ENCODE measurements around the gene GPR78. TPM values are rescaled to one million over a fixed set of nuclear protein-coding genes. Genes with fewer than 3 reads are reported as not detected.

GPR78 gene
- total RNA-seq, 1 experiment from 2014 or later: not detected

DNA sequence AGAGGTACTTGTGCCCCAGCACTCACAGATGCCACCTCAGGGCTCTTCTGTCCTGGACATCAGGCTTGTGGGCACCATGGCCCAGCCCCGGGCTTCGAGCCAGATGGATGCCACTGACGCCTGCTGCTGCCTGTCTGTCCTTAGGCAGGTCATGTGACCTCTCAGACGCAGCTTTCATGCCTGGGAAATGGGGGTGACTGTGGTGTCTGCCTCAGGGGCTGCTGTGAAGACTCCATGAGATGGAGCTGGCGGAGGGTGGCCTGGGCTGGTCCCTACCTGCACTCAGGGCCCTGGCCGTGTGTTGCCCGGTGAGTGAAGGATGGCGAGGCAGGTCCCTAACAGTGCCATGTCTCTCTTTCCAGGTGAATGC is 18.9 kb downstream of the GPR78 start:
- DNase-seq (ENCODE audit: low read depth, low spot score) (no peak), ATAC-seq (no peak)
- in situ Hi-C loops (cut with HindIII; ENCODE audit: low pct_unique_long_range_greater_than_20kb, low sequenced_read_pairs) (no loop called here), intact Hi-C loops (cut with micrococcal nuclease; ENCODE audit: unreplicated experiment) (no loop called here)
- CTCF ChIA-PET: no interaction called here
- POLR2A ChIA-PET: no interaction called here
- Histone ChIP-seq H3K36me3 (ENCODE audit: control insufficient read depth, insufficient read depth, low read length) (no peaks in the 10 kb centered on the region), H3K4me1 (ENCODE audit: control insufficient read depth, insufficient read depth, low read length) (no peaks in the 10 kb centered on the region), H3K27ac (ENCODE audit: low read length) (no peak overlapping the region), H3K4me3 (ENCODE audit: low read depth in 2 of 2, low read length in 2 of 2) (no peak overlapping the region), H3K9me3 (ENCODE audit: control insufficient read depth, insufficient read depth, low read depth, low read length) (no peaks in the 10 kb centered on the region), H3K27me3 (ENCODE audit: control insufficient read depth, insufficient read depth, low read length) (no peaks in the 10 kb centered on the region)
- TF ChIP-seq POLR2AphosphoS5 (IDR thresholded peaks at IDR 0.05; ENCODE audit: low read depth, low read length) (no peak), TCF7L2 (IDR thresholded peaks at IDR 0.05; ENCODE audit: low read depth, low read length) (no peak), SIN3A (IDR thresholded peaks at IDR 0.05; ENCODE audit: borderline replicate concordance, insufficient read depth, low read depth, low read length) (no peak)
- TF ChIP-seq, protein P1, sequence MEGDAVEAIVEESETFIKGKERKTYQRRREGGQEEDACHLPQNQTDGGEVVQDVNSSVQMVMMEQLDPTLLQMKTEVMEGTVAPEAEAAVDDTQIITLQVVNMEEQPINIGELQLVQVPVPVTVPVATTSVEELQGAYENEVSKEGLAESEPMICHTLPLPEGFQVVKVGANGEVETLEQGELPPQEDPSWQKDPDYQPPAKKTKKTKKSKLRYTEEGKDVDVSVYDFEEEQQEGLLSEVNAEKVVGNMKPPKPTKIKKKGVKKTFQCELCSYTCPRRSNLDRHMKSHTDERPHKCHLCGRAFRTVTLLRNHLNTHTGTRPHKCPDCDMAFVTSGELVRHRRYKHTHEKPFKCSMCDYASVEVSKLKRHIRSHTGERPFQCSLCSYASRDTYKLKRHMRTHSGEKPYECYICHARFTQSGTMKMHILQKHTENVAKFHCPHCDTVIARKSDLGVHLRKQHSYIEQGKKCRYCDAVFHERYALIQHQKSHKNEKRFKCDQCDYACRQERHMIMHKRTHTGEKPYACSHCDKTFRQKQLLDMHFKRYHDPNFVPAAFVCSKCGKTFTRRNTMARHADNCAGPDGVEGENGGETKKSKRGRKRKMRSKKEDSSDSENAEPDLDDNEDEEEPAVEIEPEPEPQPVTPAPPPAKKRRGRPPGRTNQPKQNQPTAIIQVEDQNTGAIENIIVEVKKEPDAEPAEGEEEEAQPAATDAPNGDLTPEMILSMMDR (IDR thresholded peaks at IDR 0.05): no peak
- TF ChIP-seq, protein P2, sequence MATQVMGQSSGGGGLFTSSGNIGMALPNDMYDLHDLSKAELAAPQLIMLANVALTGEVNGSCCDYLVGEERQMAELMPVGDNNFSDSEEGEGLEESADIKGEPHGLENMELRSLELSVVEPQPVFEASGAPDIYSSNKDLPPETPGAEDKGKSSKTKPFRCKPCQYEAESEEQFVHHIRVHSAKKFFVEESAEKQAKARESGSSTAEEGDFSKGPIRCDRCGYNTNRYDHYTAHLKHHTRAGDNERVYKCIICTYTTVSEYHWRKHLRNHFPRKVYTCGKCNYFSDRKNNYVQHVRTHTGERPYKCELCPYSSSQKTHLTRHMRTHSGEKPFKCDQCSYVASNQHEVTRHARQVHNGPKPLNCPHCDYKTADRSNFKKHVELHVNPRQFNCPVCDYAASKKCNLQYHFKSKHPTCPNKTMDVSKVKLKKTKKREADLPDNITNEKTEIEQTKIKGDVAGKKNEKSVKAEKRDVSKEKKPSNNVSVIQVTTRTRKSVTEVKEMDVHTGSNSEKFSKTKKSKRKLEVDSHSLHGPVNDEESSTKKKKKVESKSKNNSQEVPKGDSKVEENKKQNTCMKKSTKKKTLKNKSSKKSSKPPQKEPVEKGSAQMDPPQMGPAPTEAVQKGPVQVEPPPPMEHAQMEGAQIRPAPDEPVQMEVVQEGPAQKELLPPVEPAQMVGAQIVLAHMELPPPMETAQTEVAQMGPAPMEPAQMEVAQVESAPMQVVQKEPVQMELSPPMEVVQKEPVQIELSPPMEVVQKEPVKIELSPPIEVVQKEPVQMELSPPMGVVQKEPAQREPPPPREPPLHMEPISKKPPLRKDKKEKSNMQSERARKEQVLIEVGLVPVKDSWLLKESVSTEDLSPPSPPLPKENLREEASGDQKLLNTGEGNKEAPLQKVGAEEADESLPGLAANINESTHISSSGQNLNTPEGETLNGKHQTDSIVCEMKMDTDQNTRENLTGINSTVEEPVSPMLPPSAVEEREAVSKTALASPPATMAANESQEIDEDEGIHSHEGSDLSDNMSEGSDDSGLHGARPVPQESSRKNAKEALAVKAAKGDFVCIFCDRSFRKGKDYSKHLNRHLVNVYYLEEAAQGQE (IDR thresholded peaks at IDR 0.05; ENCODE audit: insufficient read depth in 1 of 2, low read depth in 2 of 2, low read length in 1 of 2): no peak
- no TSS peak for BruUV-seq (replicated peaks)

DNA sequence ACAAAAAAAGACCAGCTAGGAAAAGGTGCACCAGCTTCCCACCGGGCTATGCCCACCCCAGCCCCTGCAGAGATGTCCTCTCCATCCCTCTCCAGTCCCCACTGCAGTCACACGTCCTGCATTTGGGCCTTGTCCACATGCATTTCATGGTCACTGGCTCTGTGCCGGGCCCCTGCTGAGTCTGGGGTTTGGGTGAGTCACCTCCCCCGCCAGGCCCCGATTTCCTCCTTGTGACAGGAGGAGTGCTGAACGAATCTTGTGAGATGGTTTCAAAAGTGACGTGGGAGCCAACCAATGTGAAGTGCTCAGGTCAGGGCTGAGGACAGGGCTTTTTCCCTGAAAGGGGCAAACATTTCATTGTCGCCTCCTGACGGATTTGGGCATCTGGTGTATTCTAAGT is 19.5 kb downstream of the GPR78 start:
- no peak overlapping the region for H3K27ac ChIP-seq (ENCODE audit: low read length)
- ChIA-PET CTCF (no interaction called here), POLR2A (no interaction called here)
- H3K4me1 ChIP-seq (ENCODE audit: control insufficient read depth, insufficient read depth, low read length): no peaks in the 10 kb centered on the region
- BruUV-seq (replicated peaks): no TSS peak
- DNase-seq (ENCODE audit: low read depth, low spot score) (no peak), ATAC-seq (no peak)
- H3K27me3 ChIP-seq (ENCODE audit: control insufficient read depth, insufficient read depth, low read length): no peaks in the 10 kb centered on the region
- in situ Hi-C loops (cut with HindIII; ENCODE audit: low pct_unique_long_range_greater_than_20kb, low sequenced_read_pairs) (no loop called here), intact Hi-C loops (cut with micrococcal nuclease; ENCODE audit: unreplicated experiment) (no loop called here)
- H3K4me3 ChIP-seq (ENCODE audit: low read depth in 2 of 2, low read length in 2 of 2): no peak overlapping the region
- no peak for TF ChIP-seq POLR2AphosphoS5 (IDR thresholded peaks at IDR 0.05; ENCODE audit: low read depth, low read length)
- no peak for TF ChIP-seq SIN3A (IDR thresholded peaks at IDR 0.05; ENCODE audit: borderline replicate concordance, insufficient read depth, low read depth, low read length)
- TF ChIP-seq, protein P2 (IDR thresholded peaks at IDR 0.05; ENCODE audit: insufficient read depth in 1 of 2, low read depth in 2 of 2, low read length in 1 of 2): no peak
- no peak for TF ChIP-seq TCF7L2 (IDR thresholded peaks at IDR 0.05; ENCODE audit: low read depth, low read length)
- TF ChIP-seq, protein P1 (IDR thresholded peaks at IDR 0.05): no peak
- no peaks in the 10 kb centered on the region for H3K36me3 ChIP-seq (ENCODE audit: control insufficient read depth, insufficient read depth, low read length)
- H3K9me3 ChIP-seq (ENCODE audit: control insufficient read depth, insufficient read depth, low read depth, low read length): no peaks in the 10 kb centered on the region
